Muscle layer of duodenum (tissue), 2 donors: ENCODE data around the gene ALOX5AP.

Experiments used
- H3K27ac ChIP-seq: one replicate; pipeline ENCODE4 v1.7.0; 2013; ENCODE audit warnings: mild to moderate bottlenecking, low read length
- H3K27me3 ChIP-seq: one replicate; pipeline ENCODE4 v1.7.0; 2013; ENCODE audit warnings: low read depth, mild to moderate bottlenecking, control low read depth, low read length
- H3K36me3 ChIP-seq, 2 donors: one replicate each; pipeline ENCODE4 v1.7.0; 2013; ENCODE audit warnings: low read length in 2 of 2, control low read depth in 1 of 2, mild to moderate bottlenecking in 1 of 2; ENCODE audit not compliant: insufficient read depth in 2 of 2, control insufficient read depth in 1 of 2
- H3K4me1 ChIP-seq, 2 donors: one replicate each; pipeline ENCODE4 v1.7.0; 2013; ENCODE audit warnings: low read length in 2 of 2, mild to moderate bottlenecking in 2 of 2, control low read depth in 1 of 2, moderate library complexity in 1 of 2; ENCODE audit not compliant: insufficient read depth in 2 of 2, control insufficient read depth in 1 of 2
- H3K4me3 ChIP-seq, 2 donors: one replicate each; pipeline ENCODE4 v1.7.0; 2013; ENCODE audit warnings: low read length in 2 of 2, low read depth in 1 of 2, mild to moderate bottlenecking in 1 of 2
- H3K9me3 ChIP-seq, 2 donors: one replicate each; pipeline ENCODE4 v1.7.0; 2013; ENCODE audit warnings: low read length in 2 of 2, control low read depth in 1 of 2, mild to moderate bottlenecking in 1 of 2; ENCODE audit not compliant: control insufficient read depth in 1 of 2
- donor health status: healthy.

The ALOX5AP gene

DNA sequence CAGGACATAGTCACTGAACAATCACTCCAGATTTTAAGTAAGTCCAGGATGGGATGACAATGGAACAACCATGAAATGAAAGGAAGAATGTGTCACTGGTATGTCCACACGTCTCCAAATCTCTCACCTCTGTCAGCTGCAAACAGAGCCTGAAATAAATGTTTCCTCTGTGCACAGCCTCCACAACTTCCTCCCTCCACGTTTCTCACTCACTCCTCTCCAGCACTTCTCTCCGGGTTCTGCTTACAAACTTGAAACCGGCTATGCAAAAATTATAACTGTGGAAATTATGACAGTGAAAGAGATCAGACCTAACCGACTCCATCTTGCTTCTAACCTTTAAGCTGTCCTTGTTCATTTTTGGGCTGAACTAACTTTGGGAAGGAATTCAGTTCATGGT, 35.0 kb upstream of the ALOX5AP start:
- H3K4me1 ChIP-seq = peaks cover 0 to 8% of the 10 kb centered on the region in 2 donors
- no peaks in the 10 kb centered on the region for H3K9me3 ChIP-seq
- H3K27me3 ChIP-seq = no peaks in the 10 kb centered on the region
- no peak overlapping the region for H3K27ac ChIP-seq
- H3K4me3 ChIP-seq = no peak overlapping the region
- H3K36me3 ChIP-seq = no peaks in the 10 kb centered on the region

DNA sequence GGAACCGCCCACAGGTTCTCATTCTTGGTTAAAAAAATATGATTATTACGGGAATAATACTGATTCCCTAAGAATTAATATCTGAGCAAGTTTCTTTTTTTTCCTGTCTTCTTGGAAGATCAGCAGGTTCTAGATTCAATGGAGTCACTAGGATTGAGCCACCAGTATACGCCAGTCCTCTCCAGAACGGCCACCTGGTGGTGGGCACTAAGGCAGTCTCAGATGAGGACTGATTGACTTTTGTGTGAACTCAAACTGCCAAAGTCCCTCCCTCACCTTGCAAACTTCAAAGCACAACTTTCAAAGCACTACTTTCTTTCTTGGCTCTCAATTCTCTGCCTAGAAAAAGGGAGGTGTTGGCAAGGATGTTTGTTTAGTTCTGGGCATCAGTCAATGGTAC, 33.3 kb upstream of the ALOX5AP start:
- no peak overlapping the region for H3K27ac ChIP-seq
- no peaks in the 10 kb centered on the region for H3K9me3 ChIP-seq
- H3K36me3 ChIP-seq = no peaks in the 10 kb centered on the region
- peaks cover 0 to 4% of the 10 kb centered on the region in 2 donors for H3K4me1 ChIP-seq
- no peak overlapping the region for H3K4me3 ChIP-seq
- H3K27me3 ChIP-seq = no peaks in the 10 kb centered on the region

DNA sequence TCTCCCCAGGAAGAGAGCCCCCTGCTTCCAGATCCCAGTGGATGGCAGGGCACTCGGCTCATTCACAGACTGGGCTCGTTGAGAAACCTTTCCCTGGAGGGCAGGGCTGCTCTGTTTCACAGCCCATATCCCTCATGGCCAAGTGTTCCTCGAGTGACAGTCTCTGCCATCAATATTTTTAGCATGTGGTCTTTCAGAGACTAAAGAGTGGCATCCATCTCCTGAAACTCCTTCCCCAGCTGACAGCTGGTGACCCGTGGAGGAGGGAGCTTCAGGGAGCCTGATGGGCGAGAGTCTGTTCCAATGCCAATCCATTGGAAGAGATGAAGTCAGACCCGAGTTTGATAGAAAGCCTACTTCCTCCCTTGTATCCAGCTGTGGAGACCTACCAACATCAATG, 30.7 kb upstream of the ALOX5AP start:
- no peaks in the 10 kb centered on the region for H3K4me1 ChIP-seq
- no peak overlapping the region for H3K27ac ChIP-seq
- H3K27me3 ChIP-seq = no peaks in the 10 kb centered on the region
- no peaks in the 10 kb centered on the region for H3K36me3 ChIP-seq
- no peak overlapping the region for H3K4me3 ChIP-seq
- no peaks in the 10 kb centered on the region for H3K9me3 ChIP-seq

DNA sequence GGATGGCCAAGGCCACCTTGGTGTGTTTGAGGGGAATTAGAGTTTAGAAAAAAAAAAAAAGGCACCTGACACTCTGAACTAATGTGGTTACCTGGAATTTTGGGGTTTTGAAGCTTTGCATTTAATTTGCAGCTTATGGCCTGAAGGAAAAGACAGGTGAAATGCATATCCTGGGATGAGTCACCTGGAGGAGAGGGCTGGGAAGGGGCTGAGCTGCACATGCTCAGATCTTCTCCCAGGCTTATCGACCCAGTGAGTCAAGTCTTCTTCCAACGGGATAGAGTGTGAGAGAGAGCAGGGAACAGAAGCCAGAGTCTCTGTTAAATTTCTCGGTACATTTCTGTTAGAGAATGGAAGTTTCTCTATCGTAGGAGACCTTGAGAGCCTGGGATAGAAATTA, 29.7 kb upstream of the ALOX5AP start:
- no peak overlapping the region for H3K4me3 ChIP-seq
- H3K27ac ChIP-seq = no peak overlapping the region
- H3K9me3 ChIP-seq = no peaks in the 10 kb centered on the region
- no peaks in the 10 kb centered on the region for H3K27me3 ChIP-seq
- H3K36me3 ChIP-seq = no peaks in the 10 kb centered on the region
- H3K4me1 ChIP-seq = no peaks in the 10 kb centered on the region

DNA sequence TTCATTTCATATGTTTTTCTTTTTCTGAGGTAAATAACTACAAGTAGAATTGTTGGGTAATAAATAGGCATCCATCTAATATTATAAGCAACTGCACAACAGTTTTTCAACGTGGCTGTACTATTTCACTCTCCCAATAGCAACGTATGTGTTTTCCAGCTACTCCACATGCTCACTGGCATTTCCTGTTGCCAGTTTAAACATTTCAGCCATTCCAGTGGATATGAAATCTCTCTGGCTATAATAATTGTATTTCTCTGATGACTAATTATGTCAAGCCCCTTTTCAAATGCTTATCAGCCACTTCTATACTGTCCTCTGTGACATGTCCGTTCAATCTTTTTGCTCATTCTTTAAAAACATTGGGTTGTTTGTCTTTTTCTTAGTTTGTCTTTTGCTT, 26.8 kb upstream of the ALOX5AP start:
- Histone ChIP-seq H3K27ac (no peak overlapping the region), H3K4me3 (no peak overlapping the region), H3K27me3 (no peaks in the 10 kb centered on the region), H3K4me1 (no peaks in the 10 kb centered on the region), H3K36me3 (no peaks in the 10 kb centered on the region), H3K9me3 (no peaks in the 10 kb centered on the region)

DNA sequence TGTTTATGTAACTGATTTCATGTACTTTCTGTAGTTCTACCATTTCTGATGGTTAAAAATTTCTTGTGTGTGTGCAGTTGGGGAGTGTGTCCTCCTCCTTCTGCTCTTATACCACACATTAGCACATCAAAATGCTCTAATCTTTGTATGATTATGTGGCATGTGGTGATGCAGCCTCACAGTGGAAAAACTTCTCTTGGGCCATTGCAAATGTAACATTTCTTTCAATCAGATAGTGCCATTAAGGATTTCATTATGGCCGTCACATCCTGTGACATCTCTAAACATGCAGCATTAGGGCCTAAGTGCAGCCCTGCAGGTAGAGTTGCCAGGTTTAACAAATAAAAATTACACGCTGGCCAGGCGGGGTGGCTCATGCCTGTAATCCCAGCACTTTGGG, 24.9 kb upstream of the ALOX5AP start:
- Histone ChIP-seq H3K4me3 (no peak overlapping the region), H3K4me1 (no peaks in the 10 kb centered on the region), H3K27ac (no peak overlapping the region), H3K9me3 (no peaks in the 10 kb centered on the region), H3K36me3 (no peaks in the 10 kb centered on the region), H3K27me3 (no peaks in the 10 kb centered on the region)

DNA sequence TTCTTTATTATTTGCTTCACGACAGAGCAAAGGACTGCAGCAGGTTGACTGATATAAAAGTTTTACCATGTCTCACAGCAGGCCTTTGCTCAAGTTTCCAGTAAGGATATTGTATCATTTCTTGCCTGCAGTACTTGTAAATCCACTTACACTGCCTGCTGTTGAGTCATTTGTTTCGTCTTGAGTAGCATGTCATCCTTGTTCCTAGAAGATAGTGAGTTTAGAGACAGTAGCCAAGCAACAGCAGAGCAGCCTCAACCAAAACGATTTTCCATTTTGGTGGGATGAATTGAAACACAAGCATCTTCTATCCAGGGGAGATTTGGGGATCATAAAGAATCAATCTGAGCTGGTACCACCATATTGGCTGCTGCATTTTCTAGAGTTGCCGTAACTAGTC, 24.0 kb upstream of the ALOX5AP start:
- H3K27me3 ChIP-seq = no peaks in the 10 kb centered on the region
- no peaks in the 10 kb centered on the region for H3K9me3 ChIP-seq
- no peak overlapping the region for H3K4me3 ChIP-seq
- no peaks in the 10 kb centered on the region for H3K36me3 ChIP-seq
- H3K4me1 ChIP-seq = no peaks in the 10 kb centered on the region
- no peak overlapping the region for H3K27ac ChIP-seq

DNA sequence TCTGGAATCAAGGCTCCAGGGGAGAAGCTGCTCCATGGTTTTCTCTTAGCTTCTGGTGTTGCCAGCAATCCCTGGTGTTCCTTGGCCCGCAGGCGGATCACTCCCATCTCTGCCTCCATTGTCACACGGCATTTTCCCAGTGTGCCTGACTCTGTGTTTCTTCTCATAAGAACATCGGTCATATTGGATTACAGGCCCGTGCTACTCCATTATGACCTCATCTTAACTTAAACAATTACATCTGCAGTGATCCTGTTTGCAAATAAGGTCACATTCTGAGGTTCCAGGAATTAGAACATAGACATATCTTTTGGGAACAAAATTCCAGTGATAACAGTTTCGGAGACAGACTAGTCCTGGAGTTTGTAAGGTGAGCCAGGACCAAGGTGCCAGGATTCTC, 23.5 kb upstream of the ALOX5AP start:
- H3K9me3 ChIP-seq = no peaks in the 10 kb centered on the region
- no peak overlapping the region for H3K27ac ChIP-seq
- H3K4me1 ChIP-seq = no peaks in the 10 kb centered on the region
- H3K4me3 ChIP-seq = no peak overlapping the region
- H3K36me3 ChIP-seq = no peaks in the 10 kb centered on the region
- no peaks in the 10 kb centered on the region for H3K27me3 ChIP-seq

DNA sequence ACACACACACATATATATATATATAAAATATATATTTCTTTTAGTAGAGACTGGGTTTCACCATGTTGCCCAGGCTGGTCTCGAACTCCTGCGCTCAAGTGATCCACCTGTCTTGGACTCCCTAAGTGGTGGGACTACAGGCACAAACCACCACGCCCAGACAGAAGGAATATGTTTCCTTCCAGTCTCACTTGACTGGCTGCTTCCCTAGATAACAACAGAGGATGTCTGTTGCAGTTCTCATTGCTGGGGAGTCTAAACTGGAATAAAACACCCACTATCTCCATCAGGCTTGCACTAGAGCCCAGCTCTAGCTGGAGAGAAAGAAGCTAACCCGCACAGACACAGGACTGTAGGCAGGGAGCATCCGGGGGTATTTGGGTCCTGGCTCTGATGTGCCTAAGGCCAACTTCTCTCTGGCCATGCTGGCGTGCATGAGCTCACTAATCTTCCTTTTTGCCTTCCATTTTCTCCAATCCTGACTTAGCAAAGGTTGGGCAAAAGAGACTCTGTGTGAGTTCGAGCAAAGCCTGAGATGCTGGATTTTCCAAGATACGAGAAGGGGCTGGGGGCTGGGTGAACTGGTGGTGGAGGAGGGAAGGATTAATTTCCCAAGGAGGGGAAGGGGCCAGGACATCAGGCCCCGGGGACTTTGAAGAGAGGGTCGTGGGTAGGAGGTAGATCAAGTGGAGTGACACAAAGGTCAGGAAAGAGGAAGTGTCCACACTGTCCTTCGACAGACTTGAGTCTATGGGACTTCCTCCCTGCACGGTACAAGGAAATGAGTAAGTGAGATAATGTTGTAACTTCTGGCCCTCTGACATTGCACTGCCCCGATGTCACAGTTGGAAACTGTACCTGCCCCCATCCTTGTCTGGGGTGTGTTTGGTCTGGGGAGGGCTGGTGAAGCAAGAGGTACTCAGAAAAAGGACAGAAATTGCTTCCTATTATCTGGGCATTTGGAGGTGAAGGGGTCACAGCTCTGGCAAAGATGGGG, 22.5 kb upstream of the ALOX5AP start:
- no peaks in the 10 kb centered on the region for H3K27me3 ChIP-seq
- no peaks in the 10 kb centered on the region for H3K9me3 ChIP-seq
- no peaks in the 10 kb centered on the region for H3K4me1 ChIP-seq
- peak overlapping the region; percentile 28 for H3K27ac ChIP-seq
- H3K4me3 ChIP-seq = no peak overlapping the region
- H3K36me3 ChIP-seq = no peaks in the 10 kb centered on the region

DNA sequence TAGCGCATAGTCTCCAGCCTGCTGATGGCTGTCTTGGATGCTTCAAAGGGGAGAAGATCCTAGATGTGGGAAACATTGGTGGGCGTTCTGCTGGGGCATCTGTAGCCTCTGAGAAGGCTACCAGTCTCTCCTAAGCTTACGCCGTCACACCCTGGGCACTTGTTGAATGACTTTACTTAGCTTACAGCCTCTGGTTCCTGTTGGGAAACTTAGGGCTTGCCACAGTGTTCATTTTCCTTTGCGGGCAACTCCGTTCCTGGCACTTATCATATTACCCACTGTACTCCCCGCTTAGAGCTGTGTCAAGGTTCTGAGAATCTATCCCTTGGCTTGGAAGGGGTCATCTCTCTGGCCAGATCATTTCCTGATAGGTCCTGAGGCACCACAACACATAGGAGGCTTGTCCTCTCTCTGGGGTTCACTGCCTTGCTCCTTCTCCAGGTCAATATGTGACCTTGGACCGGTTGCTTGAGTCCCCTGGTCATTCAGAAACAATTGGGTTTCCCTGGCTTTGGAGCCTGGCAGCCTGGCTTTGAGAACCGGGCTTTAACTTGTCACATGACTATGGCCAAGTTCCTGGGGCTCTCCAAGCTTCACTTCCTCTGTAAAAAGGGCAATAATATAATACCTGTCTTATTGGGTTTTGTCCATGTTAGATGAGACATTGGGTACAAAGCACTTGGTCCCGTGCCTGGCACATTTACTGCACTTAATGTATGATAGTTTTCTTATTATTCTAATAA, 20.5 kb upstream of the ALOX5AP start:
- Histone ChIP-seq H3K27ac (no peak overlapping the region), H3K36me3 (no peaks in the 10 kb centered on the region), H3K27me3 (no peaks in the 10 kb centered on the region), H3K4me3 (no peak overlapping the region), H3K9me3 (no peaks in the 10 kb centered on the region), H3K4me1 (no peaks in the 10 kb centered on the region)

DNA sequence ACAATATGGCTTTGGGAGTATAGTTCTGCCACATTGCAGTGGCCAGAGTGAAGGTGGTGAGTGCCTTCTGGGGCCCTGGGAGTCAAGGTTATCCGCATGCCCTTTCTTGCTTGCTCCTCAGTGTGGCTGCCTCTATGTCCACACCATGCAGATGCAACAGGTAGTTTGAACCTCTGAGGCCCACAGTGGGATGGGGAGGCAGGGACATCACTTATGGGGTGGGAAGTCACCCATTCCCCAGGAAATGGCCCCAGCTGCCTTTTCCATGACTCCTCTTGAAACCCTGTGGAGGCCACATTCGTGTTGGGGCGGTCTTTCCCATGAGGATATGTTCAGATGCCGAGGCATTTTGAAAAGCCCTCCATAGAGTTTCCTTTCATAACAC, 20.0 kb upstream of the ALOX5AP start:
- Histone ChIP-seq H3K27ac (no peak overlapping the region), H3K36me3 (no peaks in the 10 kb centered on the region), H3K4me1 (no peaks in the 10 kb centered on the region), H3K27me3 (no peaks in the 10 kb centered on the region), H3K9me3 (no peaks in the 10 kb centered on the region), H3K4me3 (no peak overlapping the region)
